ENCODE results near the gene EPHA8. TPM values are rescaled to one million over a fixed set of nuclear protein-coding genes. Genes with fewer than 3 reads are reported as not detected.

EPHA8 gene
- total and polyA plus RNA-seq, 9 of the 15 experiments (the other 6 are each of a cell fraction or from before 2014, with no cell fraction given), result not detected

DNA sequence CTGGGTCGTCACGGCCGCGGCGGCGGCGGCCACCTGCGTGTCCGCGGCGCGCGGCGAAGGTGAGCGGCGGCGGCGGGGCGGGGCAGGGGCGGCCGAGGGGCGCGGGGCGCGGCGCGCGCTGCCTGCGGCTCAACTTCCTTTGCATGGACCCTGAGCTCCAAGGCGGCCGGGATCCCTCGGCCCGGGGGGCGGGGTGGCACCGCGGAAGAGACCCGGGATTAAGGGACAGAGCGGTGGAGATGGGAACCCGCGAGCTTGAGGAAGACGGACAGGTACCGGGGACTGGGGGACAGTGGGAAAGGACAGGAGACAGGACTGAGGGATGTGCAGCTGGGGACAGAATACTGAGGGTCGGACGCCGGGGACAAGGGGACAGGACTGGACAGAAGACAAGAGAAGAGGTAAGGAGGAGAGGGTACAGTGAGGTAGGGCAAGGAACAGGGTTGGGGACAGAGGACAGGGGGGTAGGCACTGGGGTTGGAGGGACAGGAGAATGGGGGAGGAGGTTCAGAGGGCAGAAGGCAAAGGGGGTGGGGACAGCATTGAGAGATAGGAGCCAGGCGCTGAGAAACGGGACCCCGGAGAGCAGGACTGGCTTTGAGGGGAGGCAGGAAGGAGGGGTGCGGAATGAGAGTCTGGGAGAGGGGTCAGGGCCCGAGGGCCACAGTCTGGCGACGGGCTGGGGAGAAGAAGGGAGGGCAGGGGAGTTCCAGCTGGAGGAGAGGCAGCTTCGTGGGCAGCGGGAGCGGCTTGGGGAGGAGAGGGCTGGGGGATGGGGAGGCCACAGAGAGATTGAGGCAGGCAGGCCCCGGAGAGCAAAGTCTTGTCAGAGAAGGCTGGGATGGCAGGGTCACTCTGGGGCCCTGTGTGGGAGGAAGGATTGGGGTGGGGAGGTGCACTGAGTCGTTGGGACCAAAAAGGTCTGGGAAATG, 648 bp downstream of the EPHA8 start:
- Histone ChIP-seq H4K20me1 (replicated peaks; ENCODE audit: control insufficient read depth, insufficient read depth, low read length) (peaks cover 35% of the 10 kb centered on the region), H3K36me3 (ENCODE audit: control insufficient read depth, insufficient read depth, low read length) (no peaks in the 10 kb centered on the region), H3K4me1 (replicated peaks in 1 of 2; ENCODE audit: control insufficient read depth in 2 of 2, insufficient read depth in 2 of 2, low read length in 2 of 2) (peaks cover 0 to 6% of the 10 kb centered on the region in 2 experiments; a peak in 1 of 5 replicates), H3K27me3 (ENCODE audit: control insufficient read depth in 2 of 2, insufficient read depth in 2 of 2, low read length in 2 of 2) (peaks cover 56 to 95% of the 10 kb centered on the region in 2 experiments), H2AFZ (ENCODE audit: low read depth, low read length) (no peak overlapping the region), H3K4me2 (ENCODE audit: insufficient read depth, low read length) (no peak overlapping the region), H3K79me2 (ENCODE audit: control insufficient read depth, insufficient read depth, low read length) (no peaks in the 10 kb centered on the region), H3K9me1 (ENCODE audit: control insufficient read depth, insufficient read depth, low read length) (no peaks in the 10 kb centered on the region), H3K9me3 (replicated peaks; ENCODE audit: control insufficient read depth, insufficient read depth, low read depth, low read length) (no peaks in the 10 kb centered on the region), H3K4me3 (no peak overlapping the region), H3K9ac (ENCODE audit: insufficient read depth in 1 of 2, low read depth in 2 of 2, low read length in 2 of 2) (no peak overlapping the region), H3K27ac (ENCODE audit: extremely low read depth, low read depth, low read length) (no peak overlapping the region)
- 11% methylated on average over 30 of the region's 57 CpGs for WGBS (ENCODE audit: insufficient coverage, low coverage, missing lambda C conversion rate)
- POLR2A ChIA-PET, result no interaction called here
- BruUV-seq (replicated peaks), result no TSS peak
- FAIRE-seq (no peak), DNase-seq (ENCODE audit: extremely low read depth in 1 of 4, low spot score in 3 of 4) (no peak), ATAC-seq (no peak)
- in situ Hi-C loops (cut with MboI) (no loop called here), intact Hi-C loops (cut with micrococcal nuclease) (no loop called here)
- TF ChIP-seq STAT5A (IDR thresholded peaks at IDR 0.05; ENCODE audit: borderline replicate concordance, low read length) (no peak), NR2F6 (CRISPR knock-in tag; IDR thresholded peaks at IDR 0.05) (no peak), ERF (CRISPR knock-in tag; IDR thresholded peaks at IDR 0.05) (no peak), CCNT2 (IDR thresholded peaks at IDR 0.05; ENCODE audit: borderline replicate concordance, extremely low read depth, insufficient read length, low read depth, low read length) (no peak), MLLT1 (IDR thresholded peaks at IDR 0.05) (no peak), HNRNPH1 (optimal IDR thresholded peaks at IDR 0.05; ENCODE audit: low read depth, low read length) (no peak), ZNF347 (CRISPR knock-in tag; IDR thresholded peaks at IDR 0.05; ENCODE audit: low read depth) (no peak), ZNF77 (CRISPR knock-in tag; IDR thresholded peaks at IDR 0.05) (no peak), ZEB2 (IDR thresholded peaks at IDR 0.05) (no peak), TSC22D4 (tag; IDR thresholded peaks at IDR 0.05) (no peak), DIDO1 (tag; IDR thresholded peaks at IDR 0.05; ENCODE audit: low read depth) (no peak), ZNF778 (CRISPR knock-in tag; IDR thresholded peaks at IDR 0.05) (no peak)
- CTCF ChIA-PET (ENCODE audit: low intra/inter-chr PET ratio), result no interaction called here

Measured in K562 (cell line).